ENCODE measurements around the gene ZNF100. TPM values are rescaled to one million over a fixed set of nuclear protein-coding genes. Genes with fewer than 3 reads are reported as not detected.
A peak's percentile ranks its signal among the peaks of the same experiment; 100 is the strongest.
"Not testable (repeated sequence)": the region's sequence is repeated elsewhere in the genome, so short reads cannot be mapped to it uniquely, and the experiment has no call there.

ZNF100 gene
- total RNA-seq, 2 experiments from 2014 or later = 19.1 to 38.5 TPM

- H3K36me3 ChIP-seq (ENCODE audit: insufficient read depth, low read length) = peaks cover 59% of the 10 kb centered on the region
- H3K9me3 ChIP-seq (ENCODE audit: low read length) = peaks cover 58% of the 10 kb centered on the region
- no peaks in the 10 kb centered on the region for H3K9me2 ChIP-seq (ENCODE audit: insufficient read depth, low read length)
- no peak for DNase-seq (ENCODE audit: low spot score)
- H3K4me3 ChIP-seq (ENCODE audit: low read depth, low read length, poor library complexity, severe bottlenecking) = peak overlapping the region; percentile 90
- no peak overlapping the region for H3K27ac ChIP-seq (ENCODE audit: low read depth, low read length, poor library complexity, severe bottlenecking)
- peaks cover 40% of the 10 kb centered on the region for H3K79me2 ChIP-seq (ENCODE audit: insufficient read depth, low read depth, low read length)
- TF ChIP-seq EZH2phosphoT487 (IDR thresholded peaks at IDR 0.05; ENCODE audit: borderline replicate concordance, low read depth, low read length) = no peak
- TF ChIP-seq CTCF (conservative IDR thresholded peaks at IDR 0.05; ENCODE audit: low read length) = no peak
- CTCF ChIA-PET (ENCODE audit: unreplicated experiment) = no interaction called here
- POLR2A ChIA-PET = no interaction called here
- no peaks in the 10 kb centered on the region for H4K20me1 ChIP-seq (ENCODE audit: insufficient read depth, low read length)
- intact Hi-C loops (cut with micrococcal nuclease; ENCODE audit: unreplicated experiment) = no loop called here
- peaks cover 15% of the 10 kb centered on the region for H3K4me1 ChIP-seq (ENCODE audit: insufficient read depth, low read length, poor library complexity, severe bottlenecking)
- no TSS peak for BruUV-seq (replicated peaks)
- H3K4me2 ChIP-seq (ENCODE audit: low read length) = peak overlapping the region; percentile 95; the same call in 1 of the 2 replicates
- no peak overlapping the region for H2AFZ ChIP-seq (ENCODE audit: low read length)
Measured at GRCh38 chr19:21765151-21765550, 2.2 kb downstream of the ZNF100 start.

GRCh38 chr19:21761547-21761946 is 5.8 kb downstream of the ZNF100 start:
- BruUV-seq (replicated peaks); H3K9me2 ChIP-seq (ENCODE audit: insufficient read depth, low read length); intact Hi-C loops (cut with micrococcal nuclease; ENCODE audit: unreplicated experiment); H3K4me2 ChIP-seq (ENCODE audit: low read length); CTCF ChIA-PET (ENCODE audit: unreplicated experiment); H3K4me3 ChIP-seq (ENCODE audit: low read depth, low read length, poor library complexity, severe bottlenecking); POLR2A ChIA-PET; DNase-seq (ENCODE audit: low spot score); H3K27ac ChIP-seq (ENCODE audit: low read depth, low read length, poor library complexity, severe bottlenecking); H2AFZ ChIP-seq (ENCODE audit: low read length); H4K20me1 ChIP-seq (ENCODE audit: insufficient read depth, low read length): not testable (repeated sequence)
- Histone ChIP-seq H3K9me3 (ENCODE audit: low read length) (peaks cover 61% of the 10 kb centered on the region), H3K79me2 (ENCODE audit: insufficient read depth, low read depth, low read length) (peaks cover 41% of the 10 kb centered on the region), H3K4me1 (ENCODE audit: insufficient read depth, low read length, poor library complexity, severe bottlenecking) (peaks cover 15% of the 10 kb centered on the region), H3K36me3 (ENCODE audit: insufficient read depth, low read length) (peaks cover 95% of the 10 kb centered on the region)

GRCh38 chr19:21758296-21758695 is 9.1 kb downstream of the ZNF100 start:
- H2AFZ ChIP-seq (ENCODE audit: low read length) = no peak overlapping the region
- no peaks in the 10 kb centered on the region for H3K9me2 ChIP-seq (ENCODE audit: insufficient read depth, low read length)
- TF ChIP-seq EZH2phosphoT487 (IDR thresholded peaks at IDR 0.05; ENCODE audit: borderline replicate concordance, low read depth, low read length) = no peak
- TF ChIP-seq CTCF (conservative IDR thresholded peaks at IDR 0.05; ENCODE audit: low read length) = peak; percentile 39; the same call in 1 of the 2 replicates
- H3K36me3 ChIP-seq (ENCODE audit: insufficient read depth, low read length) = peaks cover 100% of the 10 kb centered on the region
- CTCF ChIA-PET (ENCODE audit: unreplicated experiment) = no interaction called here
- BruUV-seq (replicated peaks) = no TSS peak
- peaks cover 39% of the 10 kb centered on the region; the same call in 1 of the 2 replicates for H3K79me2 ChIP-seq (ENCODE audit: insufficient read depth, low read depth, low read length)
- intact Hi-C loops (cut with micrococcal nuclease; ENCODE audit: unreplicated experiment) = no loop called here
- no peak overlapping the region for H3K4me2 ChIP-seq (ENCODE audit: low read length)
- no peak for DNase-seq (ENCODE audit: low spot score)
- no peak overlapping the region for H3K27ac ChIP-seq (ENCODE audit: low read depth, low read length, poor library complexity, severe bottlenecking)
- no peaks in the 10 kb centered on the region for H4K20me1 ChIP-seq (ENCODE audit: insufficient read depth, low read length)
- POLR2A ChIA-PET = no interaction called here
- no peaks in the 10 kb centered on the region for H3K4me1 ChIP-seq (ENCODE audit: insufficient read depth, low read length, poor library complexity, severe bottlenecking)
- no peak overlapping the region for H3K4me3 ChIP-seq (ENCODE audit: low read depth, low read length, poor library complexity, severe bottlenecking)
- peaks cover 49% of the 10 kb centered on the region for H3K9me3 ChIP-seq (ENCODE audit: low read length)

- BruUV-seq (replicated peaks); H3K4me2 ChIP-seq (ENCODE audit: low read length); H3K9me2 ChIP-seq (ENCODE audit: insufficient read depth, low read length); H2AFZ ChIP-seq (ENCODE audit: low read length); H4K20me1 ChIP-seq (ENCODE audit: insufficient read depth, low read length); intact Hi-C loops (cut with micrococcal nuclease; ENCODE audit: unreplicated experiment); H3K27ac ChIP-seq (ENCODE audit: low read depth, low read length, poor library complexity, severe bottlenecking); H3K4me3 ChIP-seq (ENCODE audit: low read depth, low read length, poor library complexity, severe bottlenecking); H3K4me1 ChIP-seq (ENCODE audit: insufficient read depth, low read length, poor library complexity, severe bottlenecking); CTCF ChIA-PET (ENCODE audit: unreplicated experiment); POLR2A ChIA-PET; DNase-seq (ENCODE audit: low spot score): not testable (repeated sequence)
- Histone ChIP-seq H3K9me3 (ENCODE audit: low read length) (peaks cover 36% of the 10 kb centered on the region), H3K79me2 (ENCODE audit: insufficient read depth, low read depth, low read length) (peaks cover 45% of the 10 kb centered on the region; the same call in 1 of the 2 replicates), H3K36me3 (ENCODE audit: insufficient read depth, low read length) (peaks cover 100% of the 10 kb centered on the region)
Measured at GRCh38 chr19:21755555-21755954, 11.8 kb downstream of the ZNF100 start.

All from OCI-LY7 (cell line).